ENCODE measurements around the gene C8A.

C8A gene

DNA sequence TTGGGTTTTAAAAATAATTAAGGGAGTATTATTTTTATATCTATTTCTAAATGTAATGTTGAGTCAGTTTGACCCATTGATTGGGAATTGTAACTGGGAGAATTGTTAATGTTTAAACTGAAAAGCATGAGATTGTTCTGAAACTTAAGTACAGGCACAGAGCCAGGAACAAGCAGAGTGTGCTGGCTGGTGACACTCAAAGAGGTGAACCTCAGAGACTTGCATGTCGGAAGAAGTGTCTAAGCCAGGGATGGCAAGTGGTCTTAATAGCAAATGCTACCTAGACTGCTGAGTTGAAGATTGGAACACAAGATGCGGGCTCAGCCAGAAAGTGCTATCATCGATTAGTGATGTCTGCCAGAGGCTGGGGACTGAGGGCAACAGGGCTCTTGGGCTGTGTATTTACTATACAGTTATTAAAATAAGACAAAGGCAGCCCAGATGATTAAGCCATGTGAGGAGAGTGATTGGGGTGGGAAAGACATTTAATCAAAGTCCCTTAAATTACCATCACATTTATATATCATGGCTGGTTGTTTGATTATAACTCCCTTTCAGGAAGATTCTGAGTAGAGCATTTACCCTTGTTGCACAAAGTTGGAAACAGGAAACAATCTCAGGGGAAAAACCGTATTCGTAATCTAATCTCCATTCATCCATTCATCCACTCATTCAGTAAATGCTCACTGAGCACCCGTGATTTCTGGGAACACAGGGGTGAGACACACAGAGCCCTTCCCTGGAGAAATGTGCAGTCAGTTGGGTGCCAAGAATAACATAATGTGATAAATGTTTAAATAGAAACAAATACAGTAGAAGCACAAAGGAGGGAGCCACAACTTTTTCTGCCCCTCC lies 42.8 kb downstream of the C8A start:
- no peak for DNase-seq

DNA sequence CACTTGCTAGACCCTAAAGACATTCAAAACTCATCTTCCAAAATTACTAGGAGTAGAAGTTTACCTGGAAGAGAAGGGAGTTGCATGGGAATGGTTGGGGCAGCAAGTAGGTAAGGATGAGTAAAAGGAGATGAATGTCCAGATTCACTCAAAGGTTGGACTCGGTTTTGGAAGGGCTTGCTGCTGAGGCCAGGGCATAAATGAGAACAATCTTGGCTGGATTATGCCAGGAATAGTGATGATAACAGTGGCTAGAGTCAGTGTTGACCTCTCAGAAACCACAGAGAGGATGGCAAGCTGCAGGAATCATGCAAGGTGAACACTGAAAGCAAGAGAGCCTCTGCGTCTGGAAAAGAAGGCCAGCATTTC lies 43.4 kb downstream of the C8A start:
- DNase-seq = no peak

DNA sequence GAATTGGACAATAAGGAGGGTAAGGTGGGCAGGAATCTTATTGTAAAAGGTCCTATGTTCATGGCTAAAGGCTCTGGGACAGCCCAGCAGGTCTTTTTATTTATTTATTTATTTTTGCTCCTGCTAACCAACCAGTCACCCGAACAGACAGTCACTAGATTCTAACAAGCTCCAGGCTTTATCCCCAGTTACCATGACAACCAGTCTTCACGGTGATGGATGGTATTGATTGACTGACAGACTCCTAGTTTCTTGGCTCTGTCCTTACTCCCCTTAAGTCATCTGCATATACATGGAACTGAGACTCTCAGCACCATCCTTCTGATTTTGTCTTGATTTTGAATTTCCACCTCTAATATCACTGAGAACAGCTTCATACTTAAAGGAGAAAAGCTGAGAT lies 44.3 kb downstream of the C8A start:
- DNase-seq = no peak

DNA sequence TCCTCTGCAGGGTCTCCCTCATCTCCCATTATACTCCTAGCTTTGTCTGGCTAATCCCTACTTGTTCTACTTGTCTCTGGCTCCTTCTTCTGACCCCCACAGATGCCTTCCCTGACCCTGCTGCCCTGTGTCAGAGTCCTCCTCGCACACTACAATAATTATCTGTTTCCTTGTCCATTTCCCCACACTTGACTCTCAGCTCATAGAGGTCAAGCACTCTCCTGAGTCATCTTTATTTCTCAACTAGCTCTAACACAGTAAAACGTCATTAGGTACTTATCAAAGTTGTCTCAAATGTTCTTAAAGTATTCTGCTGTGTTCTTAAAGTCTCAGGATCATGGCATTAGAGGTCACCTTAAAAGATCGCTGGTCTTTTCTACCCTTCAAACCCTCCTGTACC lies 47.1 kb downstream of the C8A start:
- DNase-seq = no peak

DNA sequence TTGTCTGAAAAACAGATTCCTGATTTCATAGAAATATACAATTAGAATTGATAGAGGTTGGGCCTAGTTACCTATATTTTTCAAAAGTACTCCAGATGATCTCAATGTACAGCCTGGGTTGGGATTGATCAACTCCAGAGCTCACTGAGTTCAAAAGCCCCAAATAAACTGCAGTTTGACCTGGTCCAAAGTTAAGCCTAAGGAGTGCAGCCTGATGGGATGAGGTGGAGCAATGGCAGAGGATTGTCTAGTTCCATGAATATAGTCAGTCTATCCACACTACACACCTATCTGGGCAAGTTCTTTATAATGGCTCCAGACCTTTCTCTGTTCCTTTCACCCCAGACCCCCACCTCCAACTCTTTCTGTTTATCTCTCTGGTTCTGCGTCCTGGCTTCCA lies 49.2 kb downstream of the C8A start:
- DNase-seq = no peak

DNA sequence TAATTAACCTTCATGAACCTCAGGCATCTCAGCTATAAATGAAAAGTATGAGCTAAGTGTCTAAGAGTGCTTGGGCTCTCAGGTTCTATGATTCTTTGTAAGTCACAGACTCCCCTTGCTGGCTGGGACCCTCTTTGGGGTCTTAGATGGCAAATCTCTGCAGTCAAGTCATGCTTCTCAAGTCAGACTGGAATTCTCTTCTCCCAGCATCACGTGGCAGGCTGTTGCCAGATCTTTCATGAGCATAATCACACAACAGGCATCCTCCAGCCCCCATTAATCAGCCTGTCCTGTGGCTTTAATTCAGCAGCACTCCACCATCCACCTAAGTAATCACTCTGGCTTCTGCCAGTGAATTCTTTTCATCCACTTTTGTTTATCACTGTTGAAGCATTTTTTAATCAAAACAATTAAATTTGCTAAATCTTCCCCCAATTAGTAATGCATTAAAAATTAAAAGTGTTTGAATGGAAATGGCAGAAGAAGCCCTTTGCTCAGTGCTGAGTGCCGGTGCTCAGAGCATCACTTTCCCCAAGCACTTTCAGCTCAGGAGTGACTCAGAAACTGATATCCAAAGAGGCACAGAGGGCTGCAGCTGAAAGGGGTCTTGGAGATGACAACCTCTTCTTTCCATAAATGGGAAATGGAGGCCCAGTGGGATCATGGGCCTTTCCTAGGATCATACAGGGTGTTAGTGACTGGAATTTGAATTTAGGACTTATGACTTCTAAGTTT lies 50.2 kb downstream of the C8A start:
- DNase-seq = no peak

DNA sequence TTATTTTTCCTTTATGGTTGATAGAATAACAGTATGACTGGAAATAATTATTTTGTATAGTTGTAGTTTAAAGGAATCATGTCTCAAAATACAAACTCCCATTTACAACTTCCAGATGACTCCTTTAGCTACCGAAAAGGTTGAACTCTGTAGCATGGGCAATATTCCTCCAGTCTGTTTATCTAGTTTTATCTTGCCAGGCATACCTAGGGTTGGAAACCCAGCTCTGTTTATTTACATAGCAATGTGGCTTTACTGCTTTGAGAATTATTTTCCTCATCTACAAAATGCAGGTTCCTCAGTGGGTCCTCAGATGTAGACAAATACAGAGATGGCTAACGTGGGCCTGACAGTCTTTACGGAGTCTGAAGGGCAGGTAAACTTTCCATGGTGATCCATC lies 51.1 kb downstream of the C8A start:
- no peak for DNase-seq

DNA sequence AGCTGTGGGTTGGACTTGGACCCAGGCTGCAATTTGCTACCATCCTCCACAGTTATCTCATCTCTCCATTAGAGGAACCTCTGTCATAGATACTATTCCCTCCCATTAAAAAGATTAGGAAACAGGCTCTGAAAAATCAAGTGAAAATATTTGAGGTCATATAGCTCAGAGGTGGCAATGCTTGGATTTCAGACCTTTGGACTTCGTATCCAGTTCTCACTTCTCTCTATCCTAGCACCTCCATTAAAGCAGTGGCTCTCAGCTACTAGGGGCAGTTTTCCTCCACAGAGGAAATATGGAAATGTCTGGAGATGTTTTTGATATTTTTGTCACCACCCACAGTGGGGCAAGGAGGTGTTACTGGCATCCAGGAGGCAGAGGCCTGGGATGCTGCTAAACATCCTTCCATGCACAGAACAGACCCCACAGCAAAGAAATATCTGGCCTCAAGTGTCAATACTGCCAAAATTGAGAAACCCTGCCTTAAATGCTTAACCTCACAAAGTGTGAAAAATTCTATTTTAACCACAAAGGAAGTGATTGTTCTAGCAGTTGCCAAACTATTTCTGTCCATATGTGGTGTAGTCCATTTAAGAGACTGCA lies 54.1 kb downstream of the C8A start:
- no peak for DNase-seq

DNA sequence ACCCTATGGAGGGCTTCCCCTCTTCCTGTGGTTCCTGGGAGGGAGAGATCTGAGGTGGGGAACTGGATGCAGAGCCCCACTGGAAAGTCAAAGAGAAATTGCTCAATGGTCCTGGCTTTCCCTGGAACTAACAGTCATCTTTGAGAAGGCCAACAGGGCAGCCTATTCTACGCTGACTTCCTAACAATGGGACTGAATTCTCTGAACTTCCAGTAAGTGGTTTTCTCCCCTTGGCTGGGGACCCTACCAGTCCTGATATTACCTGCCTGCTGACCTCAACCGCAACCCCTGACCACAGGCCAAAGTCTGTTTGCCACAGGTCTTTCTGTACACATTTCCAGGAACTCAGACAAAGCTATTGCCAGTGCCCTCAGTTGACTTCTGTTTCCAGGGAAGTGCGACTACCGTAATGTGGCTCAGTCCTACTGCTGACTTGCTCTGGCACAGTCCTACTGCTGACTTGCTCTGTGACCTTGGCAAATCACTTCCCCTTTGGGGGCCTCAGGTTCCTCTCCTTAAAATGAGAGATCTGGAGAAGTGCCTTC lies 55.9 kb downstream of the C8A start:
- no peak for DNase-seq

DNA sequence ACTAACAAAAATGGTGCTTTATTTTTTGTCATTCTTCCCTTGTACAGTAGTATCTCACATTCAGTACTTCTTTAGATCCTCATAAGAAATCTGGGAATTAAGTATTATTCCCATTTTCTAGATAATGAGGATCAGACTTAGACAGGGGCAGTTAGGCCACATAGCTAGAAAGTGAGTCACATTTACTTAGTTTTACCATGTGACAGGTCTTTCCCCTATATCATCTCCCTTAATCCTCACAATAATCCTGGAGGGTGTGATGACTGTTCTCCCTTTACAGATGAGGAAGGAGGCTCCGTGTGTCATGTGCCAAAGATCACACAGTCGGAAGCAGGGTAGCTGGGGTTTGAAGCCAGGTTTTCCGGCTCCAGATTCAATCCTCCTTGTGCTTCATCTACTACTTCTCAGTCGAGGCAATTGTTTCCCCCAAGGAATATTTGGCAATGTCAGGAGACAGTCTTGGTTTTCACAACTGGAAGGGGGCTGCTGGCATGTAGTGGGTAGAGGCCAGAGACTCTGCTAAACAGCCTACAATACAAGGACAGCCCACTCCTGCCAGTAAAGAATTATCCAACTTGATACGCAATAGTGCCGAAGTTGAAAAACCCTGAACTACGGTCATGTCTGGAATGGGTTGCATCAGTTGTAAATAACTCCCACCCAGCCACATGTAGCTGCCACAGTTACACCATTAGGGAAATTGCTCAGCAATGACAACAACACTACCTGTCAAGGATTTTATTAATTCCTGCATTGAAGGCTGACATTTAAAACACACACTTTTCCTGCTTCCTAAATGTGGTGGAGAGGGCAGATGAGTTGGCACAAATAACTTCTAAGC lies 56.7 kb downstream of the C8A start:
- no peak for DNase-seq

DNA sequence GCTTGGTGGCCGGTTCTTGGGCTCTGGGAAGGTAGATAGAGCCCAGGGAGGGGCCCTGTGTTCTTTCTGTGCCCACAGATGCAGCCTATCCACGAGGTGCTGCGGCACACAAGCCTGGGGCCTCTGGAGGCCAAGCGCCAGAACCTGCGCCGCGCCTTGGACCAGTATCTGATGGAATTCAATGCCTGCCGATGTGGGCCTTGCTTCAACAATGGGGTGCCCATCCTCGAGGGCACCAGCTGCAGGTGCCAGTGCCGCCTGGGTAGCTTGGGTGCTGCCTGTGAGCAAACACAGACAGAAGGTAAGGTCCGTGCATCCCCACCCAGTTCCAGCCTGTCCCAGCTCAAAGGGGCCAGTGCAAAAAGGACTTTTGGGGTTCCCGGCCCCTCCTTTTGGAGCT lies 57.7 kb downstream of the C8A start:
- DNase-seq = no peak

DNA sequence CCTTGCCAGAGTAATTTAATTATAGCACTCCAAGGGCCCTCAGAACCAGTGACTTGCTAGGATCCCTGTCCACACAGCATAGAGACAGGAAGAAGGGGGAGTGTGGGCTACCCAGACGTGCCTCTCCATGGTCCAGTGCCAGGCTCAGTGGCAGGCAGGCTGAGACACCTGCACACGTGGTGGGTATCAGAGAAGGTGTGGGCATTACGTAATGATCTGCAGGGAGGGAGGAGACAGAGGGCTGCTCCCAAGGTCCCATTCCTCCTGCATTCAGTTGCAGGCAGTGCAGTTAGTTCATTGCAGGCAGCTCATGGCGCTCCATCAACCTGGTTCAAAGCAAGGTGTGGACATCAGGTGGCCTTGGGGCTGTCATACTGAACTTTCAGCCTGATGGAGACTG lies 61.4 kb downstream of the C8A start:
- no peak for DNase-seq

DNA sequence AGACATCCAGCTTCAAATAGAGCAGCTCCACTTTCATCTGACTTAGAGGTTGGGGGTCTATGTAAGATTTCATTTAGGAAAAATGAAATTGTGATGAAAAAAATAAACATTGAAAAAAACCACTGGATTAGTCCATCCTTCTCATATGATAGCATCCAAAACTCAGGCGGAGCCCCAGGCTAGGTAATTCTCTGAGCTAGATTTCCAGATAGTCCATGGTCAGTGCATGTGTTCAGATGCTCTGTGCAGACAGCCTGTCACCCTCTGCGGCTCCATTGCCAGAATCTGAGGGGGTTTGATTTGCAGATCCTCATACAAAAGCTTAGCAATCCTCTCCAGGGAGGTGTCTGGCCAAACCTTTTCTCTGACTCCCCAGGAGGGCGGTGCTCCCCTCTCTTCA lies 62.0 kb downstream of the C8A start:
- DNase-seq = no peak

DNA sequence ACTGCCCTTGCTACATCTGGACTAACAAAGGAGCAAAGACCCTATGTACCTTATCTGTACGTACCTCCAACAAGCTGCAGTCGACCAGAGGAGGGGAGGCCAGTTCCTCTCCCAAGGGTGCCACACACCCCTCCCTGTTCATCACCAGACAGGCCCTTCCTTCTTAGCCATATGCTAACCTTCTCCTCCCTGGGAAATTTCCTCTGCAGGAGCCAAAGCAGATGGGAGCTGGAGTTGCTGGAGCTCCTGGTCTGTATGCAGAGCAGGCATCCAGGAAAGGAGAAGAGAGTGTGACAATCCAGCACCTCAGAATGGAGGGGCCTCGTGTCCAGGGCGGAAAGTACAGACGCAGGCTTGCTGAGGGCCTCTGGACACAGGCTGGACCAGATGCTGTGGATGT lies 62.8 kb downstream of the C8A start:
- DNase-seq = no peak

DNA sequence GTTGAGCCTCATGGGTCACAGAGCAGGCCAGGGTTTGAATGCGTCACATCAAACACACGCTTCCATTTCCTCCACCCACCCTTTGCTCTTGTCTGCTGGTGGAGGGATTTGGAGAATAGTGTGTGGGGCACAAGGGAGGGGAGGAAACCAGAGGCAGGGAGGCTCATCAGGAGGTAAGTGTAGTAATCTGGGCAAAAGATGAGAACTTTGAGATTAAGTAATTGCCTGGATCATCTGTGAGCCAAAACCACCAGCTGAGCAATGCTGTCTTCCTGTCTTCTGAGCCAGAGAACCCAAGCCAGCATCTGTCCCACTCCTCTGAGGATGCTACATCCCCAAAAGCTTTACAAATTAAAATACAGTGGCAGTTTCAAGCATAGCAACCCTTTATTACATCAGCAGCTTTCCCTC lies 66.0 kb downstream of the C8A start:
- DNase-seq = no peak

DNA sequence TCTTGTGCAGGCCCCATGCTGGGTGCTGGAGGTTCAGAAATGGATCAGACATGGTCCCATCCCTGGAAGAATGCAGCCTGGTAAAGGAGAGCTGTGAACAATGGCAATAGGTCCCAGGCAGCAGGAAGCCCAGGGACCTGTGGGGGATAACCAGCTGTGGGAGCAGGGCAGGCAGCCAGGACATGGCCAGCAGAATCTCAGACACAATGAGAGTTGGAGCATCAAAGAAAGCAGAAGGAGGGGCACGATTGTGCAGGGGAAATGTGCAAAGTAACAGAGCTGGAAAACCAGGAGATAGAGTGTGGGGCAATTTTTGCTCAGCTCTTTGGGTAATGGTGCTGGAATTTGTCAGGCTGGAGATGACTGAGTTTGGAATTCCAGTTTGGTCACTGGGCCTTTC lies 66.9 kb downstream of the C8A start:
- no peak for DNase-seq

DNA sequence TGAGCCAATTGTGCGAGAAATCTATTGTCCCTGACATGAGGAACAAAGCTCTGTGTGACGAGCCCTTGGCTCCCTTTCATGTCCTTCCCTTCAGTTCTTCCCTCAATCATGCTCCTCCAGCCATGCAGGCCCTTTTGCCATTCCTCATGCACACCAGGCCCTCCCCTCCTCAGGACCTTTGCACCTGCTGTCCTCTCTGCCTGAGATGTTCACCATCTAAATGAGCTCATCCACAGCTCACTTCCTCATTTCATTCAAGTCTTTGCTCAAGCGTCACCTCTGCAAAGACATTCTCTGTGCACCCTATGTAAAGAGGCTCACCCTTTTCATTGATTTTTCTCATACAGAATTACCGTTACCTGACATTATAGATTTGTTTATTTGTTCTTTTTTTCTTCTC lies 67.5 kb downstream of the C8A start:
- no peak for DNase-seq

DNA sequence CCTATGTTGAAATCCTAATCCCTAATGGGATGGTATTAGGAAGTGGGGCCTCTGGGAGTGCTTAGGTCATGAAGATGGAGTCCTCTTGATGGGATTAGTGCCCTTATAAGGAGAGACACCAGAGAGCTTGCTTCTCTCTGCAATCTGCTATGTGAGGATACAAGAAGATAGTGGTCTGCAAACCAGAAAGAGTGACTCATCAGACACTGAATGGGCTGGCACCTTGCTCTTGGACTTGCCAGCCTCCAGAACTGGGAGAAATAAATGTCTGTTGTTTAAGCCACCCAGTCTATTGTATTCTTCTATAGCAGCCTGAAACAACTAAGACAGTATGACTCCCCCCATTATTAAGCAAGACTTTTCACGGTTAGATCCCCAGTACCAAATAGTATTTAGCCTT lies 67.9 kb downstream of the C8A start:
- no peak for DNase-seq

DNA sequence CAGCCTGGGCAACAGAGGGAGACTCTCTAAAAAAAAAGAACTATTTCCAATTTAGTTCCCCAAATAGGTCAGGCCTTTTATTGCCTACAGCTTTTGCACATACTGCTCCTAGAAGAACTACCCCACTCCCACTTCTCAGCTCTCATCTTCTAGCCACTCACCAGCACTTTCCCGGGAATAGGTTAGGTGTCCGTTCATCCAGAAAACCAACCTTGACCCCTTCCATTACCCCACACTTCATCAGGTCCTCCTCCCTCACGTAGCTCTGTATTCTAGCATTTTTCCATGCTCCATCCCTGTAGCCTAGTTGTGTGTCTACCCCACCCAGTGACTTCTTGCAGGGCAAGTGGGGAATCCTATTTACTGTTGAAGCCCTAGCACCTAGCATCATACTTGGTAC lies 68.6 kb downstream of the C8A start:
- no peak for DNase-seq

DNA sequence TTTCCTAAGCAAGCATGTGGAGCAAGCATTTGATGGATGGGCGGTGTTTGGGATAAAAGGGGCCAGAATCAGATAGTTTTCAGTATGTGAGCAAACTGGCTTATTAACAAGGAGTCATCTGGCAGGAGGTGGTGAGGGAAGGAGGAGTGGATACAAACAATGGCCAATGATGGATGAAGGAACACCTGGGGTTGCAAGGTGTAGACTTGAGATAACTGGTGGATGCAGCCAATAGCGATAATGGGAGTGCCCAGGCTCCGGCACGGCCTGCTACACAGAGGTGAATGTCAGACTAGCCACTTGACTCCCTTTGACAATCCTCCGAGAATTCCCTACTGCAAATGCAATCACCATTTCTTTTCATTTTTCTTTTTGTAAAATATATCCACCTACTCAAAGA lies 69.5 kb downstream of the C8A start:
- DNase-seq = no peak

DNA sequence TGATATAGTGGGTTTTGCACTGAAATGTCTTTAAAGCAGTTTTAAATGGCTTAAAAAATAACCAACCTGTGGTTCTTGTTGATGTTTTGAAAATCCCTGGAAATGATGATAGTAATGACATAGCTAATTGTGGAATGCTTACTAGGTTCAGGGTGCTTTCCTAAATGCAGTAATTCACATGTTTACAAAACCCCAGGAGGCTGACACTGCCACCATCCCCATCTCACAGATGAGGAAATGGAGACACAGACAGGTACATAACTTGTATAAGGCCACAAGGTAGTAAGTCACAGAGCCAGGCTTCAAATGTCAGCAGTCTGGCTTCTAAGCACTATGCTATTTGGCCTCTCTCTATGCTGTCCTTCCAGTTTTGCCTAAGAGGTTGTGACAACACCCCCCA lies 70.6 kb downstream of the C8A start:
- no peak for DNase-seq

DNA sequence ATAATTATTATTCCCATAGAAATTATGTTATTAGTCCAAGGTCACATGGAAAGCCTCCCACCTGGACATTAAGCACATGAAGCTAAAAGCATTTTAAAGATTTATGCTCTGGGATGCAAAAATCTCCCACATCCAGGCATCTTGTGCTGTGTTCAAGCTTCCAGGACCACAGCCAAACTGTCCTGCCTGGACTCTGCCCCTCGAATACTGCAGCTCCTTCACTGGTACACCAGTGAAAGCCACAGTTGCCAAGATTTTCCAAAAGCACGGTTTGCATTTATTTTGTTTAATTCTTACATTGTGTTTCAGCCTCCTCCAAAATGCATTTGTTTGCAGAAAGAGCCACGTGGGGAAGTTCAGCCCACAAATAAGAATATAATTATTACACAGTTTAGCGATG lies 72.6 kb downstream of the C8A start:
- no peak for DNase-seq

DNA sequence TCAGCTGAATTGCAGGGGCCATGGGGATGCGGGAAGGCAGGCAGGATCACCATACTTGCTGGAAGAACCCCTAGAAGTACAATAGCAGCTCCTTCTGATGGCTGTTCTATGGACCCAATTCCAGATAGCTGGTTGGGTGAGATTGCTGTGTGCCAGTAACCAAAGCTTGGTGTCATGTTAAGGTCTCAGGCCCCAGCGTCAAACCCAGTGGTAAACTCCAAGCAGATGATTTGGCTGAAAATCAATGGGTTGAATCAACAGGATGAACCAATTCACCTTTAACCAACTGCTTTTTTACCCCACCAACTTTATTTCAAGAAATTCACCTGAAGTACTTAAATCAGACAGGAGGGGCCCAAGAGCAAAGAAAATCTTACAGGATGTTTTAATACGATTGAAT lies 73.4 kb downstream of the C8A start:
- no peak for DNase-seq
